Mammary epithelial cell (primary cell): Measurements from ENCODE around the gene SMCO3.

Experiments used
- CTCF ChIP-seq, 2 donors: IDR thresholded peaks in 1 of 2; conservative IDR thresholded peaks in 1 of 2; 2 replicates each; pipeline ENCODE4 v1.5.1; 2011 to 2012; ENCODE audit warnings: inconsistent platforms in 2 of 2, low read length in 2 of 2, mild to moderate bottlenecking in 2 of 2, control low read depth in 1 of 2, low read depth in 1 of 2; ENCODE audit not compliant: insufficient read depth in 1 of 2; ENCODE audit errors: extremely low read depth in 1 of 2
- EZH2 ChIP-seq: IDR thresholded peaks from 2 replicates; pipeline ENCODE4 v1.6.1; 2012; ENCODE audit warnings: low read length, inconsistent platforms, borderline replicate concordance

- no peak for TF ChIP-seq CTCF (conservative IDR thresholded peaks at IDR 0.05 in 1 of 2, IDR thresholded peaks at IDR 0.05 in 1 of 2; ENCODE audit: extremely low read depth in 1 of 2, insufficient read depth in 1 of 2, low read depth in 1 of 2, low read length in 2 of 2)
- no peak for TF ChIP-seq EZH2
Measured at GRCh38 chr12:14824012-14824634, 10.1 kb upstream of the SMCO3 start.
